GM12878 (cell line): ENCODE results near the gene RACK1. TPM values are rescaled to one million over a fixed set of nuclear protein-coding genes. Genes with fewer than 3 reads are reported as not detected.

Source experiments
- BACH1 ChIP-seq: fragments of 450-650 bp; IDR thresholded peaks from 2 replicates; pipeline ENCODE4 v1.6.1; 2017; ENCODE audit warnings: mild to moderate bottlenecking, borderline replicate concordance
- E4F1 ChIP-seq: fragments of 450-650 bp; IDR thresholded peaks from 2 replicates; pipeline ENCODE4 v1.6.1; 2018; ENCODE audit warnings: borderline replicate concordance, mild to moderate bottlenecking; ENCODE audit not compliant: partially characterized antibody
- EP300 ChIP-seq, 2 experiments: fragments of 150-350 bp in 1 of 2; IDR thresholded peaks; 2 replicates each; pipeline ENCODE4 v1.6.1; 2011 to 2012; ENCODE audit warnings: low read depth in 2 of 2, low read length in 2 of 2, borderline replicate concordance in 1 of 2, improper control_type of control experiment in 1 of 2, inconsistent platforms in 1 of 2; ENCODE audit not compliant: control insufficient read depth in 1 of 2
- KDM1A ChIP-seq: fragments of 200-600 bp; sonication (generic); IDR thresholded peaks from 2 replicates; pipeline ENCODE4 v1.6.1; 2016; ENCODE audit warnings: borderline replicate concordance
- MEF2A ChIP-seq: IDR thresholded peaks from 2 replicates; pipeline ENCODE4 v1.6.1; 2011; ENCODE audit warnings: low read depth, mild to moderate bottlenecking, low read length, moderate library complexity; ENCODE audit not compliant: insufficient read depth
- MXI1 ChIP-seq: fragments of 150-350 bp; IDR thresholded peaks from 2 replicates; pipeline ENCODE4 v1.6.1; 2011; ENCODE audit warnings: low read depth, mild to moderate bottlenecking, inconsistent platforms, low read length, improper control_type of control experiment
- MYC ChIP-seq: IDR thresholded peaks from 2 replicates; pipeline ENCODE4 v1.6.1; 2011; ENCODE audit warnings: mild to moderate bottlenecking, low read length, moderate library complexity, inconsistent platforms; ENCODE audit not compliant: insufficient read depth, insufficient replicate concordance, insufficient read length, severe bottlenecking
- NKRF ChIP-seq: fragments of 450-650 bp; conservative IDR thresholded peaks from 2 replicates; pipeline ENCODE4 v1.6.1; 2017; ENCODE audit warnings: mild to moderate bottlenecking, moderate library complexity
- NR2C1 ChIP-seq: fragments of 450-650 bp; IDR thresholded peaks from 2 replicates; pipeline ENCODE4 v1.6.1; 2017; ENCODE audit warnings: antibody characterized with exemption, mild to moderate bottlenecking, moderate library complexity
- PAX5 ChIP-seq: IDR thresholded peaks from 2 replicates; pipeline ENCODE4 v1.6.1; 2011; ENCODE audit warnings: low read depth, low read length, borderline replicate concordance
- PBX3 ChIP-seq: IDR thresholded peaks from 2 replicates; pipeline ENCODE4 v1.6.1; 2011; ENCODE audit warnings: mild to moderate bottlenecking, low read depth, low read length, moderate library complexity; ENCODE audit not compliant: insufficient replicate concordance
- SMAD1 ChIP-seq: fragments of 450-650 bp; IDR thresholded peaks from 2 replicates; pipeline ENCODE4 v1.6.1; 2018; ENCODE audit warnings: mild to moderate bottlenecking, low read depth; ENCODE audit not compliant: partially characterized antibody
- SMAD5 ChIP-seq: IDR thresholded peaks from 2 replicates; pipeline ENCODE4 v1.6.1; 2016; ENCODE audit warnings: antibody characterized with exemption, low read depth
- SMARCA5 ChIP-seq: fragments of 450-650 bp; IDR thresholded peaks from 2 replicates; pipeline ENCODE4 v1.6.1; 2017; ENCODE audit warnings: mild to moderate bottlenecking
- STAT1 ChIP-seq: fragments of 450-650 bp; conservative IDR thresholded peaks from 2 replicates; pipeline ENCODE4 v1.6.1; 2014; ENCODE audit warnings: antibody characterized with exemption, mild to moderate bottlenecking
- TARDBP ChIP-seq: IDR thresholded peaks from 2 replicates; pipeline ENCODE4 v1.6.1; 2016; ENCODE audit warnings: borderline replicate concordance
- TCF7 ChIP-seq: IDR thresholded peaks from 2 replicates; pipeline ENCODE4 v1.6.1; 2014; ENCODE audit warnings: antibody characterized with exemption, borderline replicate concordance
- YBX1 ChIP-seq: fragments of 450-650 bp; IDR thresholded peaks from 2 replicates; pipeline ENCODE4 v1.6.1; 2016; ENCODE audit warnings: antibody characterized with exemption
- ZBTB33 ChIP-seq: fragments of 450-650 bp; IDR thresholded peaks from 2 replicates; pipeline ENCODE4 v1.6.1; 2017; ENCODE audit warnings: mild to moderate bottlenecking
- ZNF217 ChIP-seq: fragments of 450-650 bp; IDR thresholded peaks from 2 replicates; pipeline ENCODE4 v1.6.1; 2017; ENCODE audit warnings: antibody characterized with exemption, mild to moderate bottlenecking
- ZSCAN29 ChIP-seq: fragments of 450-650 bp; IDR thresholded peaks from 2 replicates; pipeline ENCODE4 v1.6.1; 2017; ENCODE audit warnings: mild to moderate bottlenecking, moderate library complexity
- polyA plus RNA-seq, 11 experiments: library from polyadenylated mRNA; depleted of rRNA in 4 of 11; unstranded in 6 of 11; stranded (reverse) in 5 of 11; fragments of >200 nt; fragmentation: Nextera tagmentation in 4 of 11; fragmentation: Illumina TruSeq in 1 of 11; extraction: Ambion mirVana in 4 of 11; extraction: Trizol in 1 of 11; gene quantifications; 1 replicate in 1 of 11; 2 replicates in 10 of 11; pipeline versions ENCODE4 v1.2.1 to v1.2.3, GENCODE V29; 2011 to 2016; ENCODE audit warnings: inconsistent platforms in 2 of 11, missing spikeins in 2 of 11, low read depth in 1 of 11
- total RNA-seq, 4 experiments: library from RNA; depleted of rRNA in 3 of 4; stranded (reverse); fragments of >200 nt in 3 of 4; fragmentation: Illumina TruSeq in 1 of 4; extraction: Trizol in 1 of 4; gene quantifications; 2 replicates each; pipeline versions ENCODE4 v1.2.1 to v1.2.3, GENCODE V29; 2013 to 2021

The RACK1 gene
- total and polyA plus RNA-seq, 10 of the 15 experiments (the other 5 are each of a cell fraction or from before 2014, with no cell fraction given): 1,365 to 6,584 (median 4,167) TPM

GRCh38 chr5:181223058-181223728 is 20.5 kb downstream of the RACK1 start, which contains the start of gene TRIM41 (continued):
- TF ChIP-seq ZBTB33 (0 out of 2 replicates have a peak, but pooled peaks have one; percentile 46), E4F1 (no peak), EP300 (IDR thresholded peaks at IDR 0.05; ENCODE audit: borderline replicate concordance in 1 of 2, control insufficient read depth in 1 of 2, low read depth in 2 of 2, low read length in 2 of 2) (no peak), PAX5 (no peak), NR2C1 (peak; percentile 90), STAT1 (peak; percentile 90), TCF7 (no peak), MEF2A (peak; percentile 67), SMAD5 (peak; percentile 82; the same call in 1 of the 2 replicates), TARDBP (peak; percentile 86), MXI1 (no peak), ZNF217 (no peak), PBX3 (peak; percentile 32), NKRF (peak; percentile 71), BACH1 (peak; percentile 48; the same call in 1 of the 2 replicates), ZSCAN29 (peak; percentile 92), YBX1 (no peak), SMAD1 (no peak), SMARCA5 (no peak; the same call in 1 of the 2 replicates), KDM1A (no peak), MYC (no peak)
